ENCODE measurements around the gene HSPA12B.

The HSPA12B gene

DNA sequence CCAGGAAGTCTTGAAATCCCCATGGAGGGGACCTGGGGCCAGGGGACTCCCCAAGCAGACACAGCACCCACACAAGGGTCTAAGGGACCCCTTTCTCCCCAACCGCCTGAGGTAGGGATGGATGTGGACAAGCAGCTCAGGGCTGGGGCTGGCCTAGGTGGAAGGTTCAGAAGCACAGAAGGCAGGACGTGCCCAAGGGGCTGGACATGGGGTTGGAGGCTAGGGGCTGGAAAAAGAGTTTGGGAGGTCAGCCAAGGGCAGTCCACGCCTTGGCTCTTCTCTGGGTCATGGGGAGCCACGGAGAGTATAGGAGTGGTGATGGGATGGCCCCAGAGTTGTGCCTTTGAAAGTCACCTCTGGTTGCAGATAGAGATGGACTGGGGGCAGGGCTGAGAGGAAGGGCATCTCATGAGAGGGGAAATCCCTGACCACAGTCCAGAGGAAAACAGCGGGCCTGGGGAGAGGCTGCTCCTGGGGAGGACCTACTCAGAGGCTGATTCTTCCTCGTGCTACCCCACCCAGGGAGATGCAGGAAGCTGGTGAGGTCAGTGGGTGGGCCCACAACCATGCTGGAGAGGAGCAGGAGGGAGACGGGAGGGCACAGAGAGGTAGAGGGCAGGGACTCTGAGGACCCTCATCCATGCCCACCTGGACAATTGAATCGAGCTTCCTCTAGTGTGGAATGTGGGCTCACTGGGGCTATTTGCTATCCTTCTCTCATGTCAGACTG is 2.5 kb upstream of the HSPA12B start:
- Histone ChIP-seq H3K36me3 (ENCODE audit: insufficient read depth, low read length) (no peaks in the 10 kb centered on the region), H3K9ac (ENCODE audit: insufficient read length) (no peak overlapping the region), H3K9me3 (ENCODE audit: low read depth, low read length) (no peaks in the 10 kb centered on the region), H3K27ac (no peak overlapping the region), H3K4me3 (no peak overlapping the region)
- no peak for TF ChIP-seq FOXP2 (optimal IDR thresholded peaks at IDR 0.05; ENCODE audit: control extremely low read depth, extremely low read length, insufficient read depth)
- no peak for TF ChIP-seq EZH2 (IDR thresholded peaks at IDR 0.05)
- no peak for TF ChIP-seq POLR2AphosphoS5 (IDR thresholded peaks at IDR 0.05; ENCODE audit: borderline replicate concordance, low read depth, low read length)
- no peak for DNase-seq (ENCODE audit: low read depth, low spot score)

GRCh38 chr20:3730803-3731672 is 1.4 kb upstream of the HSPA12B start:
- no peak overlapping the region for H3K4me3 ChIP-seq
- H3K27ac ChIP-seq: no peak overlapping the region
- DNase-seq (ENCODE audit: low read depth, low spot score): no peak
- H3K36me3 ChIP-seq (ENCODE audit: insufficient read depth, low read length): no peaks in the 10 kb centered on the region
- no peak for TF ChIP-seq POLR2AphosphoS5 (IDR thresholded peaks at IDR 0.05; ENCODE audit: borderline replicate concordance, low read depth, low read length)
- TF ChIP-seq EZH2 (IDR thresholded peaks at IDR 0.05): no peak
- TF ChIP-seq FOXP2 (optimal IDR thresholded peaks at IDR 0.05; ENCODE audit: control extremely low read depth, extremely low read length, insufficient read depth): no peak
- H3K9ac ChIP-seq (ENCODE audit: insufficient read length): no peak overlapping the region
- no peaks in the 10 kb centered on the region for H3K9me3 ChIP-seq (ENCODE audit: low read depth, low read length)

GRCh38 chr20:3731944-3732326 is 550 bp upstream of the HSPA12B start:
- TF ChIP-seq EZH2 (IDR thresholded peaks at IDR 0.05) (no peak), POLR2AphosphoS5 (IDR thresholded peaks at IDR 0.05; ENCODE audit: borderline replicate concordance, low read depth, low read length) (no peak), FOXP2 (optimal IDR thresholded peaks at IDR 0.05; ENCODE audit: control extremely low read depth, extremely low read length, insufficient read depth) (no peak)
- no peak for DNase-seq (ENCODE audit: low read depth, low spot score)
- H3K27ac ChIP-seq: no peak overlapping the region
- H3K36me3 ChIP-seq (ENCODE audit: insufficient read depth, low read length): no peaks in the 10 kb centered on the region
- no peak overlapping the region for H3K4me3 ChIP-seq
- no peaks in the 10 kb centered on the region for H3K9me3 ChIP-seq (ENCODE audit: low read depth, low read length)
- no peak overlapping the region for H3K9ac ChIP-seq (ENCODE audit: insufficient read length)

- no peak for TF ChIP-seq POLR2AphosphoS5 (IDR thresholded peaks at IDR 0.05; ENCODE audit: borderline replicate concordance, low read depth, low read length)
- no peak for TF ChIP-seq EZH2 (IDR thresholded peaks at IDR 0.05)
- TF ChIP-seq FOXP2 (optimal IDR thresholded peaks at IDR 0.05; ENCODE audit: control extremely low read depth, extremely low read length, insufficient read depth): no peak
- DNase-seq (ENCODE audit: low read depth, low spot score): no peak
- Histone ChIP-seq H3K36me3 (ENCODE audit: insufficient read depth, low read length) (no peaks in the 10 kb centered on the region), H3K27ac (no peak overlapping the region), H3K9ac (ENCODE audit: insufficient read length) (no peak overlapping the region), H3K4me3 (no peak overlapping the region), H3K9me3 (ENCODE audit: low read depth, low read length) (no peaks in the 10 kb centered on the region)
These were observed 872 bp downstream of the HSPA12B start for GRCh38 chr20:3733119-3733995.

DNA sequence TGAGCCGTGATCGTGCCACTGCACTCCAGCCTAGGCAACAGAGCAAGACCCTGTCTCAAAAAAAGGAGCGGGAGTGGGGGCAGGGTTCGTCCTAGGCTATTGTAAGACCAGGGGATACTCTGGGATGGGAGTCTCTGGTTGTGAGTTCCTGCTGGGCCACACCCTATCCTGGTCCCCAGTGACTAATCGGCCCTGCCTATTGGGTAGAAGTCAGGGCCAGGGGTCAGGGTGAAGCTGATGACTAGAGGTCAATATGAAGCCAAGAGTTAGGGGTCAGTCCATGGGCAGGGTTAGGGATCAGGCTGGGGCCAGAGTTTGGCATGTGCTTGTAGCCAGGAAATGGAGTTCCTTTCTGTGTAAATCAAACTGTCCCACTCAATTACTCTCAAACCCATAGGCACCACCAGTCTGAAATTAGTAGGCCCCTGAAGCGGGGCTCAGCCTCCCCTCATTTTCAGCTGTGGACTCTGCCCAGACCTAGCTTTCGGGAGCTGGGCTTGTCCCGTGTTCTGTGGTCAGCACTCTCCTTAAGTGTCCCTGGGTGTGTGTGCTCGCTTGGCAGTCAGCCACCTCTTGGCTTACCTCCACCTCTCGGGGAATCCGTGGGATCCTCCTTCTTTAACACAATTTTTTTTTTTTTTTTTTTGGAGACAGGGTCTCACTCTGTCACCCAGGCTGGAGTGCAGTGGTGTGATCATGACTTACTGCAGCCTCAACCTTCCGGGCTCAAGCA is 1.8 kb downstream of the HSPA12B start:
- no peak overlapping the region for H3K4me3 ChIP-seq
- no peak overlapping the region for H3K27ac ChIP-seq
- TF ChIP-seq EZH2 (IDR thresholded peaks at IDR 0.05): no peak
- no peak for TF ChIP-seq FOXP2 (optimal IDR thresholded peaks at IDR 0.05; ENCODE audit: control extremely low read depth, extremely low read length, insufficient read depth)
- TF ChIP-seq POLR2AphosphoS5 (IDR thresholded peaks at IDR 0.05; ENCODE audit: borderline replicate concordance, low read depth, low read length): no peak
- H3K9me3 ChIP-seq (ENCODE audit: low read depth, low read length): no peaks in the 10 kb centered on the region
- no peak overlapping the region for H3K9ac ChIP-seq (ENCODE audit: insufficient read length)
- no peaks in the 10 kb centered on the region for H3K36me3 ChIP-seq (ENCODE audit: insufficient read depth, low read length)
- DNase-seq (ENCODE audit: low read depth, low spot score): no peak

DNA sequence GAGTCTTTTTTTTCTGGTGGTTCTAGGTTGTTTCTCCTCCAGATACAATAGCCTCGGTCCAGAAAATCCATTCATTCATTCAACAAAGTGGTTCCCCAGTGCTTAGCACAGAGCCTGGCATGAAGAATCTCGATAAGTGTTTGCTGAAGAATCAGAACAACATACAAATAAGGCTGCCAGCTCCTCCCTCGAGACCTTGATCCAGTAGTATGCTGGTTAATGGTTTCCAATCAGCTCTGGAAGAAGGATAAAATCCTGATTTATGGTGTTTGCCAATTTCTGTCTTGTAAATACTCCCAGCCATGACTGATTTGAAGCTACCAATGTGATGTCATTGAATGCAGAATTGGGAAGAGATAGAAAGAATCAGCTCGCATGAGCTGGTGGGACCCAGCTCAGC is 3.3 kb downstream of the HSPA12B start:
- no peak overlapping the region for H3K27ac ChIP-seq
- no peaks in the 10 kb centered on the region for H3K36me3 ChIP-seq (ENCODE audit: insufficient read depth, low read length)
- H3K9ac ChIP-seq (ENCODE audit: insufficient read length): no peak overlapping the region
- H3K4me3 ChIP-seq: no peak overlapping the region
- TF ChIP-seq FOXP2 (optimal IDR thresholded peaks at IDR 0.05; ENCODE audit: control extremely low read depth, extremely low read length, insufficient read depth) (no peak), POLR2AphosphoS5 (IDR thresholded peaks at IDR 0.05; ENCODE audit: borderline replicate concordance, low read depth, low read length) (no peak), EZH2 (IDR thresholded peaks at IDR 0.05) (no peak)
- no peaks in the 10 kb centered on the region for H3K9me3 ChIP-seq (ENCODE audit: low read depth, low read length)
- no peak for DNase-seq (ENCODE audit: low read depth, low spot score)

DNA sequence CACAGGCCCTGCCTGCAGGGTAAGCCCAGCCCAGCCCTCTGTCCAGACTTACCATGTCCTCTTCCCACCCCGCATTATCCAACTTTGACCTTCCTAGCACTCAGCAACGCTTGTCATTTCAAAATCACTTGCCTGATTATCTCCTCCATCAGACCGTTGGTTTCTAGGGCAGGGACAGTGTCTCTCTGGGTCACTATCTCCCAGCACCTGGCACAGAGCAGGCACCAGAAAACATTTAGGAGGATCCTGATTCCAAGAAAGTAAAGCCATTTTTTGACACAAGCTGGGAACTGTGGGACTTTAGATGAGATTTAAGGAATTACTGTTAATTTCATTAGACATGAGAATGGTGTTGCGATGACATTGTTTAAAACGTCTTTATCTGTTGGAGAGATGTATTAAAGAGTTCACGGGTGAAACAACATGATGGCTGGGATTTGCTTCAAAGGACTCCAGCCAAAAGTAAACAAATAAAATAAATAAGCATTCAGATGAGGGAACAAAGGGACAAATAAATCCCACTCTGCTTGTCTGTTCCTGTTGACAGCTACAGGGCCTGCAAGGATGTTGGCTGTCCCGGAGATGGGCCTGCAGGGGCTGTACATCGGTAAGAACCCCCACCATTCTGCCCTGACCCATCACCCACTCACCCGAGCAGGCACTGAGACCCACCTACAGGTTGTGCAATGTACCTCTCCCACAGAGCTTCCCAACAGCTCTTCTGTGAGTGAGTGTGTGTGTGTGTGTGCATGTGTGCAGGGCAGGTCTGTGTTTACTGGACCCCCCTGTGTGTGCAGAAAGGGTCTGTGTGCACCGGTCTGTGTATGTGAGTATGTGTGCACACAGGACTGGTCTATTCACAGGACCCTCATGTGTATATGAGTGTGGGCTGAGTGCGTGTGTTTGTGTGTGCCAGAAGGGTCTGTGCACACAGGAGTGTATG is 5.9 kb downstream of the HSPA12B start:
- no peak for TF ChIP-seq FOXP2 (optimal IDR thresholded peaks at IDR 0.05; ENCODE audit: control extremely low read depth, extremely low read length, insufficient read depth)
- TF ChIP-seq POLR2AphosphoS5 (IDR thresholded peaks at IDR 0.05; ENCODE audit: borderline replicate concordance, low read depth, low read length): no peak
- no peak for TF ChIP-seq EZH2 (IDR thresholded peaks at IDR 0.05)
- no peak overlapping the region for H3K27ac ChIP-seq

More for the DNA sequence above, 5.9 kb downstream of the HSPA12B start:
- Histone ChIP-seq H3K36me3 (ENCODE audit: insufficient read depth, low read length) (no peaks in the 10 kb centered on the region), H3K9ac (ENCODE audit: insufficient read length) (no peak overlapping the region), H3K4me3 (no peak overlapping the region), H3K9me3 (ENCODE audit: low read depth, low read length) (no peaks in the 10 kb centered on the region)
- DNase-seq (ENCODE audit: low read depth, low spot score): no peak
